GM06990 (cell line): ENCODE results near the gene RCVRN.

ENCODE experiments used
- DNase-seq: peaks from one replicate; pipeline ENCODE4 v3.0.0-alpha.2; 2011; ENCODE audit not compliant: insufficient read length; ENCODE audit errors: extremely low read depth
- H3K27me3 ChIP-seq: replicated peaks from 2 replicates; pipeline ENCODE4 v1.6.0; 2011; ENCODE audit warnings: low read length; ENCODE audit not compliant: control insufficient read depth, insufficient read depth
- H3K36me3 ChIP-seq: 2 replicates; pipeline ENCODE4 v1.5.1; 2011; ENCODE audit warnings: low read length; ENCODE audit not compliant: control insufficient read depth, insufficient read depth
- H3K4me3 ChIP-seq: replicated peaks from 2 replicates; pipeline ENCODE4 v1.5.1; 2011; ENCODE audit warnings: low read depth, mild to moderate bottlenecking, control low read depth, low read length
- TF ChIP-seq, protein P1 (sequence below): IDR thresholded peaks from 2 replicates; pipeline ENCODE4 v1.5.1; 2011; ENCODE audit warnings: low read length, control low read depth, mild to moderate bottlenecking, inconsistent platforms; ENCODE audit not compliant: insufficient read depth, poor library complexity, severe bottlenecking

The RCVRN gene

DNA sequence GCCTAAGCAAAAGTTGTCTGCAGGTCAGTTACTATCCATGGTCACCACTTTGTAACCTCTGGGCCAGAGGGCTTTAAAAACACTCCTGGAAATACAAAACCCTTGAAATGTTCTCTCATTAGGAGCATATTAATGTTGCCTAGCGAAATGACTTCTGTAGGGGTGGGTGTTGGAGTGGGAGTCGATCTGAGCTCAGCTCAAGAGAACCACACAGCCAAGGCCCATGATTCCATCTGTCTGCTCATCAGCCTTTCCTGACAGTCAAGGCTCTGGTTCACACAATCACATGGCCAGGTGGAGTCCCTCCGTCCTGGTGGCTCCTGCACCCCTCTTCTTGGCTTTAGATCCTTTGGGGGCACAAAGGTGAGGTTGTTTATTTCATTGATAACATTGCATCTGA, 26.7 kb downstream of the RCVRN start:
- H3K4me3 ChIP-seq, result no peak overlapping the region
- no peaks in the 10 kb centered on the region for H3K27me3 ChIP-seq
- H3K36me3 ChIP-seq, result no peaks in the 10 kb centered on the region
- TF ChIP-seq, protein P1, sequence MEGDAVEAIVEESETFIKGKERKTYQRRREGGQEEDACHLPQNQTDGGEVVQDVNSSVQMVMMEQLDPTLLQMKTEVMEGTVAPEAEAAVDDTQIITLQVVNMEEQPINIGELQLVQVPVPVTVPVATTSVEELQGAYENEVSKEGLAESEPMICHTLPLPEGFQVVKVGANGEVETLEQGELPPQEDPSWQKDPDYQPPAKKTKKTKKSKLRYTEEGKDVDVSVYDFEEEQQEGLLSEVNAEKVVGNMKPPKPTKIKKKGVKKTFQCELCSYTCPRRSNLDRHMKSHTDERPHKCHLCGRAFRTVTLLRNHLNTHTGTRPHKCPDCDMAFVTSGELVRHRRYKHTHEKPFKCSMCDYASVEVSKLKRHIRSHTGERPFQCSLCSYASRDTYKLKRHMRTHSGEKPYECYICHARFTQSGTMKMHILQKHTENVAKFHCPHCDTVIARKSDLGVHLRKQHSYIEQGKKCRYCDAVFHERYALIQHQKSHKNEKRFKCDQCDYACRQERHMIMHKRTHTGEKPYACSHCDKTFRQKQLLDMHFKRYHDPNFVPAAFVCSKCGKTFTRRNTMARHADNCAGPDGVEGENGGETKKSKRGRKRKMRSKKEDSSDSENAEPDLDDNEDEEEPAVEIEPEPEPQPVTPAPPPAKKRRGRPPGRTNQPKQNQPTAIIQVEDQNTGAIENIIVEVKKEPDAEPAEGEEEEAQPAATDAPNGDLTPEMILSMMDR, result no peak
- DNase-seq, result no peak

DNA sequence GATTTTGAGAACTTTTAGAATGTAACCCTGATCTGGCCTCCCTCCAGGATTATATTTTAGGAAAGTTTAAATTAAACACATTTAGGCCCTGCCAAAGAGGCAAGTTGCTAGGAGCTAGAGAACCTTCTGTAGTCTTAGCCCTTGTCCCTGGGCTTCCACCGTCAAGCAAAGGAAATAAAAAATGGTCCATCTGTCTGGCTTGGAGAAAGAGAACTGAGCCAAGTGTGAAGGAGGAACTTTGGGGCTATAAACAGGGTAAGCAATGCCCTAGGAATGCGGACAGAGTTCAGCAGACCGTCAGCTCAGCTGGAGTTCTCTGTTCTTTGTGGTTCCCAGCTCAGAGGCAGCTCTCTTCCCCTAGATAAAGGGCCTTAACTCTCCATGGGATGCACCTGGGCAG, 29.6 kb downstream of the RCVRN start:
- TF ChIP-seq, protein P1, result no peak
- DNase-seq, result no peak

DNA sequence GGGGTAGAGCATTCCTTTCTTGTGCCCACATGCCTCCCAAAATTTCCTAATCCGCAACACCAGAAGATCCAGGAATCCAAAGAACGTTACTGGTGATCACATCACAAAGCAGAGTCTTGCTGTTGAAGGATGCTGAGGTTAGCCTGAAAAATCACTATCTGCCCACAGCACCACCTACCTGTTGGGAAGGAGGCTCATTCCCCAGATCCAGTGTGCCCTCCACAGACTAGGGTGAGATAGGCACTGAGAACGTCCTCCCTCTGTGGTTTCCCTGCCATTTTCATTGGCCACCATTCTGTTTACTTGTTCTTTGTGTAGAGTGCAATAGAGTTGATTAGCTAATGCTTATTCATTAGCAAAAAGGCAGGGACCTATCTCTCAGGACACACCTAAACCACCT, 30.3 kb downstream of the RCVRN start:
- no peak overlapping the region for H3K4me3 ChIP-seq
- H3K27me3 ChIP-seq, result peaks cover 1% of the 10 kb centered on the region
- TF ChIP-seq, protein P1, result no peak
- DNase-seq, result no peak
- no peaks in the 10 kb centered on the region for H3K36me3 ChIP-seq

More for the DNA sequence above, 29.6 kb downstream of the RCVRN start:
- peaks cover under 1% of the 10 kb centered on the region; the same call in 1 of the 2 replicates for H3K27me3 ChIP-seq
- H3K36me3 ChIP-seq, result no peaks in the 10 kb centered on the region
- no peak overlapping the region for H3K4me3 ChIP-seq

DNA sequence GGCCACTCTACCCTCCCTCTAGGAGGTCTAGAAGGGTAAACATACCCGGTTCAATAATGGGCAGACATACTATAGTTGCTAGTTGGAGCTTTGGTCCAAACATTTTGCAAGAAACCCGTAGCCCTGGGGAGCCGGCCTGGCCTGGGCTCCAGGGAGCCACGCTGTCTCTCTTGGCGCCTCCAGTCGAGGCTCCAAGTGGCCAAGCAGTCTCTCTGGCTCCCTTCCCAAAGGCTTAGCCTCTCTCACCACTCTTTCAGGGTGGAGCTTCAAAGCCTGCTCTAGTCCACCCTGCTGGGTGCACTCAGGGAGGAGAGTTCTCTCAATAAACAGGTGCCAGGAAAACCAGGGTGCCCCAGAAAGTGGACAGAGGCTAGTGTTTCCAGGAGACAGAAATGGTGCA, 32.2 kb downstream of the RCVRN start:
- Histone ChIP-seq H3K36me3 (no peaks in the 10 kb centered on the region), H3K27me3 (peaks cover 1% of the 10 kb centered on the region), H3K4me3 (no peak overlapping the region)
- no peak for DNase-seq
- TF ChIP-seq, protein P1, result no peak

DNA sequence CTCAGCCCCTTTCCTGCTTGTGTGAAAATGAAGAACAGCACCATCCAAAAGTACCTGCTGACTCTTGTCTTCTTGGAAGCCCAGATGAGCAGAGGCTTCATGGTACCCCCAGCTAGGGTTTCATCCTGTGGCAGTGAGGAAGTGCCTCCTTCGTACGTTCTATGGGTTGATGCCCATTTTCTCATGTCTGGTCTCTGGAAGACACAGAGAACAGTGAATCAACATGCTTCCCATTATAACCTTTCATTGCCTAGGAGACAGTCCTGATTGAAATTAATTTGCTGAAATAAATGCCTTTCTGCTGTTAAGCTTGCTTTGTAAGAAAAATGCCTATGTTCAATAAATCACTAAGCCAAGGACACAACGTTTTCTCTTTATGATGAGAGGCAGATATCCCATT, 36.5 kb downstream of the RCVRN start:
- Histone ChIP-seq H3K36me3 (no peaks in the 10 kb centered on the region), H3K27me3 (peaks cover 1% of the 10 kb centered on the region), H3K4me3 (no peak overlapping the region)
- DNase-seq, result no peak
- TF ChIP-seq, protein P1, result no peak

DNA sequence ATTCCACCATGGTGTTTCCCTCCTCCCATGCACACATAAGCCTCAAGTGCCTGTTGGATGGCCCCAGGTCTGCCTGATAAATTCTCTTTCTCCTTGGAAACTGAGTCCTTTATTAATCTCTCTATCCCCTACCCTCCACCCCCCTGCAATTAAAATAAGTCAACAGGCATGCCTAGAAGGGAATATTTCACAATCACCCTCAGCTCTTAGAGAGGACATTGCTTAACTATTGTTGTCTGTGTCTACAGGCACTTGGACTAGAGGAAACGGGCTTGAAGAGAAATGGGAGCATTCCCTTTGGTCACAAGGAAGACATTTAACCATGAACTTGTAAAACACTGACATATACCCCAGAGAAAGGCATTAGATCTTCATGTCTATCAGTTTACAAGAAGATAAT, 39.5 kb downstream of the RCVRN start:
- no peak overlapping the region for H3K4me3 ChIP-seq
- no peak for DNase-seq
- TF ChIP-seq, protein P1, result no peak
- no peaks in the 10 kb centered on the region for H3K36me3 ChIP-seq
- H3K27me3 ChIP-seq, result peaks cover 1% of the 10 kb centered on the region
